ACC112 (cell line): ENCODE results near the gene DHCR24.
A peak's percentile ranks its signal among the peaks of the same experiment; 100 is the strongest.

Experiments used
- H2AFZ ChIP-seq: fragments of 200-600 bp; sonication (generic); one replicate; pipeline ENCODE4 v1.6.0; 2017; ENCODE audit warnings: antibody characterized with exemption, low read length; ENCODE audit not compliant: unreplicated experiment
- H3K27ac ChIP-seq: fragments of 200-600 bp; sonication (generic); 2 replicates; pipeline ENCODE4 v1.5.1; 2014; ENCODE audit warnings: low read depth, mild to moderate bottlenecking, antibody characterized with exemption, low read length, moderate library complexity
- H3K27me3 ChIP-seq: fragments of 200-600 bp; sonication (generic); 2 replicates; pipeline ENCODE4 v1.6.1; 2014; ENCODE audit warnings: mild to moderate bottlenecking, antibody characterized with exemption, low read length, moderate library complexity, mixed read lengths; ENCODE audit not compliant: insufficient read depth
- H3K36me3 ChIP-seq: fragments of 200-600 bp; sonication (generic); 2 replicates; pipeline ENCODE4 v1.6.1; 2016; ENCODE audit warnings: mild to moderate bottlenecking, antibody characterized with exemption, low read length, moderate library complexity, mixed read lengths; ENCODE audit not compliant: insufficient read depth
- H3K4me1 ChIP-seq: fragments of 200-600 bp; sonication (generic); one replicate; pipeline ENCODE4 v1.6.1; 2016; ENCODE audit warnings: low read length, mixed read lengths; ENCODE audit not compliant: insufficient read depth, unreplicated experiment, control insufficient read depth
- H3K4me3 ChIP-seq: fragments of 200-600 bp; sonication (generic); 2 replicates; pipeline ENCODE4 v1.5.1; 2014; ENCODE audit warnings: mild to moderate bottlenecking, low read depth, low read length
- H3K79me2 ChIP-seq: fragments of 200-600 bp; sonication (generic); one replicate; pipeline ENCODE4 v1.6.0; 2016; ENCODE audit warnings: low read length; ENCODE audit not compliant: control insufficient read depth, unreplicated experiment, insufficient read depth

The DHCR24 gene

GRCh38 chr1:54851406-54851805, 35.6 kb downstream of the DHCR24 start:
- Histone ChIP-seq H3K79me2 (no peaks in the 10 kb centered on the region), H3K4me3 (0 out of 2 replicates have a peak overlapping the region, but pooled peaks have one; percentile 10), H3K27ac (peak overlapping the region; percentile 73), H3K36me3 (peaks cover 42% of the 10 kb centered on the region; the same call in 1 of the 2 replicates), H3K4me1 (peaks cover 38% of the 10 kb centered on the region), H2AFZ (no peak overlapping the region), H3K27me3 (no peaks in the 10 kb centered on the region)

GRCh38 chr1:54850737-54851136, 36.3 kb downstream of the DHCR24 start:
- no peaks in the 10 kb centered on the region for H3K79me2 ChIP-seq
- no peaks in the 10 kb centered on the region for H3K27me3 ChIP-seq
- H3K4me3 ChIP-seq: no peak overlapping the region
- peaks cover 38% of the 10 kb centered on the region; the same call in 1 of the 2 replicates for H3K36me3 ChIP-seq
- H2AFZ ChIP-seq: no peak overlapping the region
- H3K27ac ChIP-seq: peak overlapping the region; percentile 73
- H3K4me1 ChIP-seq: peaks cover 33% of the 10 kb centered on the region

DNA sequence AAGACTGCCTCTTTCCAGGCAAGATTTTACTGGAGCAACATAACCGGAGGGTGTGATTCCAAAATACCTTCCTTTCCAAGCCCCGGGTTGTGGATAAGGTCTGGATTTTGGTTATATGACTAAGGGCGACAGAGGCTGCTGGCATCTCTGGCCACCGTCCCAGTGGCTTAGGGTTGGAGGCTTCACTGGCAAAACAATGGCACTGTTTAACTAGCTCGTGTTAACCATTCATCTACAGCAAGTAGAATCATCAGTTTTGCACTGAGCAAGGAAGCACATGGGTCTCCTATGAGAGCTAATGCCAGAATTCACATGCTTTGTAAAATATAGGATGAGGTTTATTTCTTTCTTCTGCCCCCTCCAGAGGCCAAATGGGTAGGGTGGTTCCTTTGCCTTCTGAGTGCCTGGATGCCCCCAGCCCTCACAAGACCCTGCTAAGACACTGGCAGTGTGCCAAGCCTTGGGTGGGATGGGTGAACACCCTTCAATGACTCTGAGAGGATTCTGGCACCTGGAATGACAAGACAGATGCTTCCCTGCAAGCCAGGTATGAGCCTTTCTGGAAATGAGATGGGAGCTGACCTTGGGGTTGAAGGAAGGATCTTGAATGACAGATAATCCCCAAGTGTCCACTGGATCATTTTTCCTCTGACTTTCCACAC, 36.8 kb downstream of the DHCR24 start:
- peak overlapping the region; percentile 56 for H3K27ac ChIP-seq
- H3K36me3 ChIP-seq: peaks cover 38% of the 10 kb centered on the region; the same call in 1 of the 2 replicates
- no peak overlapping the region for H2AFZ ChIP-seq

GRCh38 chr1:54849219-54850068, 37.6 kb downstream of the DHCR24 start:
- H3K36me3 ChIP-seq: peaks cover 37% of the 10 kb centered on the region; the same call in 1 of the 2 replicates
- H3K27ac ChIP-seq: peak overlapping the region; percentile 56; the same call in 1 of the 2 replicates

More for the DNA sequence above, 36.8 kb downstream of the DHCR24 start:
- Histone ChIP-seq H3K4me3 (no peak overlapping the region), H3K79me2 (no peaks in the 10 kb centered on the region), H3K4me1 (peaks cover 29% of the 10 kb centered on the region), H3K27me3 (no peaks in the 10 kb centered on the region)

DNA sequence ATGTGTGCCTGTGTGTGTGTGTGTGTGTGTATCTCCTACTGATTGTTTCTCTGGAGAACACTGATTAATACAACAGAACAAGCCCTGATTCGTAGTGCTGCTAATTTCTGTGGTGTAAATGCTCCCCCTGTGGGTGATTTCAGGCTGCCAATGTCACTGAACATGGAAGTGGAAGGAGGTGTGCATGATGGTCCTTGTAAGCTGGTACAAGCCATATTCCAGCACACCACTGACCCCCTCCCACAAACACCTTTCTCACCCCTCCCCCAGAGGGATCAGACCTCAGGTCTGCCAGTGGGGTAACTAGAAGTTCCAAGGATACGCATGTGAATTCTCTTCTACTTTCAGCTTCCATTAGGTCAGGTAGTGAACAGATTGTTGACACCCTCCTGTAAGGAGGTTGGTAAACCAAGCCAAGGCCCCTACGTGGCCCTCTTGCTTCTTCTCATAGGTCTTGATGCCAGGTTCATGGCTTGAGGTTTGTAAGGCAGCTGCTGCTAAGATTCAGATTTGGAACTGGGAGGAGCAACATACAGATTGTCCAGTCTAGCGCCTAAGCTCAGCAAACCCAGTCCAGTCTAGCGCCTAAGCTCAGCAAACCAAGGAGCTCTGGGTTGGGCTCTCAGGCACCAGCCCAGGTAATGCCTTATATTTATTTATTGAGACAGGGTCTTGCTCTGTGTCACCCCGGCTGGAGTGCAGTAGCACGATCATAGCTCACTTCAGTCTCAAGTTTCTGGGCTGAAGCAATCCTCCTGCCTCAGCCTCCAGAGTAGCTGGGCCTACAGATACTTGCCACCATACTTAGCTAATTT, 38.7 kb downstream of the DHCR24 start:
- peaks cover 29% of the 10 kb centered on the region for H3K4me1 ChIP-seq
- no peak overlapping the region for H3K4me3 ChIP-seq
- H3K27ac ChIP-seq: no peak overlapping the region
- H3K27me3 ChIP-seq: no peaks in the 10 kb centered on the region
- H2AFZ ChIP-seq: no peak overlapping the region
- peaks cover 29% of the 10 kb centered on the region; the same call in 1 of the 2 replicates for H3K36me3 ChIP-seq
- no peaks in the 10 kb centered on the region for H3K79me2 ChIP-seq

More at GRCh38 chr1:54849219-54850068, 37.6 kb downstream of the DHCR24 start:
- H3K4me1 ChIP-seq: peaks cover 29% of the 10 kb centered on the region
- H2AFZ ChIP-seq: no peak overlapping the region
- no peaks in the 10 kb centered on the region for H3K79me2 ChIP-seq
- no peak overlapping the region for H3K4me3 ChIP-seq
- no peaks in the 10 kb centered on the region for H3K27me3 ChIP-seq

DNA sequence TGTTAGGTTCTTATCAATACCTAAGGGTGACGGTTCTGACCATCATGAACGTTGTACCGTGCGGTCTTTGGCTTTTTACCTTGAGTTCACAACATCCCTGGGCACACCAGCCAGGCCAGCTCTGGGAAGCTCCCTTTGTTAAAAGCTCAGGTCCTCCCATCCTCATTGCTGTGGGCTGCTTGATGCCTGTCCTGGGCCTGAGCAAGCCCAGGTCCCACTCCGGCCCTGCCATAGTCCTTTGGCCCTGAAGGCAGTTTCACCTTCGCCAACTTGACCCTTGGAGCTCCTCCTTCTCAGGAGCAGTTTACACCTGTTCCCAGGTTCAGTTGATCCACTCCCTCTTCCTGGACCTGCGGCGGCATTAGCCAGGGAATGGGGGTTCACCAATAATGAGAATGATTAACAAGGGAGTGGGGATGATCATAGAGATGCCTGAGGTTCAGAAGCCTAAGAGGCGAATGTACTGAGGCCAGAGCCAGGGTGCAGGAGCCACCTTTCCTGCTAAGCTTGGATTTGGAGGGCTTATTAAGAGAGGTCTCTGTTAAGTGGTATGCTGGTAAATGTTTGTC, 40.2 kb downstream of the DHCR24 start:
- H3K27me3 ChIP-seq: no peaks in the 10 kb centered on the region

GRCh38 chr1:54846301-54846700, 40.7 kb downstream of the DHCR24 start:
- no peak overlapping the region for H3K27ac ChIP-seq
- H3K4me3 ChIP-seq: no peak overlapping the region
- peaks cover 25% of the 10 kb centered on the region; the same call in 1 of the 2 replicates for H3K36me3 ChIP-seq
- H2AFZ ChIP-seq: no peak overlapping the region
- H3K79me2 ChIP-seq: no peaks in the 10 kb centered on the region
- H3K4me1 ChIP-seq: peaks cover 19% of the 10 kb centered on the region
- H3K27me3 ChIP-seq: no peaks in the 10 kb centered on the region

More for the DNA sequence above, 40.2 kb downstream of the DHCR24 start:
- Histone ChIP-seq H3K79me2 (no peaks in the 10 kb centered on the region), H3K36me3 (peaks cover 29% of the 10 kb centered on the region; the same call in 1 of the 2 replicates), H2AFZ (no peak overlapping the region), H3K4me1 (peaks cover 24% of the 10 kb centered on the region), H3K27ac (no peak overlapping the region), H3K4me3 (no peak overlapping the region)

- no peaks in the 10 kb centered on the region for H3K79me2 ChIP-seq
- no peaks in the 10 kb centered on the region for H3K27me3 ChIP-seq
- peaks cover 24% of the 10 kb centered on the region; the same call in 1 of the 2 replicates for H3K36me3 ChIP-seq
- H3K4me1 ChIP-seq: peaks cover 14% of the 10 kb centered on the region
- H3K27ac ChIP-seq: no peak overlapping the region
- H3K4me3 ChIP-seq: no peak overlapping the region
- H2AFZ ChIP-seq: no peak overlapping the region
Measured at GRCh38 chr1:54845772-54846171, 41.2 kb downstream of the DHCR24 start.

DNA sequence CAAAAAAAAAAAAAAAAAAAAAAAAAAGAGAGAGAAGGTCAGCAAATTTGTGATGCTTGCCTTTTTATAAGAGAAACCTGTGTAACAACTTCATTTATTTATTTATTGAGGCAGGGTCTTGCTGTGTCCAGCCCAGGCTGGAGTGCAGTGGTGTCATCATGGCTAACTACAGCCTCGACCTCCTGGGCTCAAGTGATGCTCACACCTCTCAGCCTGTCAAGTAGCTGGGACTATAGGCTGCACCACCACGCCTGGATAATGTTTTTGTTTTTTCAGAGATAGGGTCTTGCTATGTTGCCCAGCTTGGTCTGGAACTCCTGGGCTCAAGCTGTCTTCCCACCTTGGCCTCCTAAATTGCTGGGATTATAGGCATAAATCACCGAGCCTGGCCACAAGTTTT, 42.4 kb downstream of the DHCR24 start:
- Histone ChIP-seq H3K27me3 (no peaks in the 10 kb centered on the region), H3K36me3 (peaks cover 16% of the 10 kb centered on the region; the same call in 1 of the 2 replicates), H3K4me3 (no peak overlapping the region), H3K4me1 (peaks cover 2% of the 10 kb centered on the region), H3K79me2 (no peaks in the 10 kb centered on the region), H3K27ac (no peak overlapping the region), H2AFZ (no peak overlapping the region)

- Histone ChIP-seq H2AFZ (no peak overlapping the region), H3K79me2 (no peaks in the 10 kb centered on the region), H3K36me3 (0 out of 2 replicates have a peak, but pooled peaks cover 8% of the 10 kb centered on the region), H3K27ac (no peak overlapping the region), H3K27me3 (no peaks in the 10 kb centered on the region), H3K4me1 (no peaks in the 10 kb centered on the region), H3K4me3 (no peak overlapping the region)
Measured at GRCh38 chr1:54843449-54843848, 43.5 kb downstream of the DHCR24 start.
